ENCODE measurements around the gene RETREG1.
"Not testable (repeated sequence)": the region's sequence is repeated elsewhere in the genome, so short reads cannot be mapped to it uniquely, and the experiment has no call there.

RETREG1 gene

GRCh38 chr5:16446993-16447392 is 169.8 kb downstream of the RETREG1 start:
- DNase-seq = no peak

- DNase-seq = no peak
Measured at GRCh38 chr5:16437977-16438376, 178.8 kb downstream of the RETREG1 start.

- DNase-seq = not testable (repeated sequence)
Measured at GRCh38 chr5:16436065-16436682, 180.6 kb downstream of the RETREG1 start.

GRCh38 chr5:16431490-16431889 is 185.3 kb downstream of the RETREG1 start:
- DNase-seq = no peak

GRCh38 chr5:16430349-16431089 is 186.3 kb downstream of the RETREG1 start:
- DNase-seq = no peak

GRCh38 chr5:16428359-16428758 is 188.4 kb downstream of the RETREG1 start:
- DNase-seq = no peak

GRCh38 chr5:16427587-16427986 is 189.2 kb downstream of the RETREG1 start:
- no peak for DNase-seq
